AG10803 (cell line): ENCODE results near the gene SPN.
"Not testable (repeated sequence)": the region's sequence is repeated elsewhere in the genome, so short reads cannot be mapped to it uniquely, and the experiment has no call there.

Experiments
- DNase-seq: peaks from one replicate; pipeline ENCODE4 v3.0.0; 2010; ENCODE audit warnings: low read depth
- H3K4me3 ChIP-seq: 2 replicates; pipeline ENCODE4 v1.5.1; 2011; ENCODE audit warnings: mild to moderate bottlenecking, low read length, control low read depth
- TF ChIP-seq, protein P1 (sequence below): conservative IDR thresholded peaks from 2 replicates; pipeline ENCODE4 v1.5.1; 2011; ENCODE audit warnings: mild to moderate bottlenecking, low read length, control low read depth, inconsistent platforms

SPN gene

DNA sequence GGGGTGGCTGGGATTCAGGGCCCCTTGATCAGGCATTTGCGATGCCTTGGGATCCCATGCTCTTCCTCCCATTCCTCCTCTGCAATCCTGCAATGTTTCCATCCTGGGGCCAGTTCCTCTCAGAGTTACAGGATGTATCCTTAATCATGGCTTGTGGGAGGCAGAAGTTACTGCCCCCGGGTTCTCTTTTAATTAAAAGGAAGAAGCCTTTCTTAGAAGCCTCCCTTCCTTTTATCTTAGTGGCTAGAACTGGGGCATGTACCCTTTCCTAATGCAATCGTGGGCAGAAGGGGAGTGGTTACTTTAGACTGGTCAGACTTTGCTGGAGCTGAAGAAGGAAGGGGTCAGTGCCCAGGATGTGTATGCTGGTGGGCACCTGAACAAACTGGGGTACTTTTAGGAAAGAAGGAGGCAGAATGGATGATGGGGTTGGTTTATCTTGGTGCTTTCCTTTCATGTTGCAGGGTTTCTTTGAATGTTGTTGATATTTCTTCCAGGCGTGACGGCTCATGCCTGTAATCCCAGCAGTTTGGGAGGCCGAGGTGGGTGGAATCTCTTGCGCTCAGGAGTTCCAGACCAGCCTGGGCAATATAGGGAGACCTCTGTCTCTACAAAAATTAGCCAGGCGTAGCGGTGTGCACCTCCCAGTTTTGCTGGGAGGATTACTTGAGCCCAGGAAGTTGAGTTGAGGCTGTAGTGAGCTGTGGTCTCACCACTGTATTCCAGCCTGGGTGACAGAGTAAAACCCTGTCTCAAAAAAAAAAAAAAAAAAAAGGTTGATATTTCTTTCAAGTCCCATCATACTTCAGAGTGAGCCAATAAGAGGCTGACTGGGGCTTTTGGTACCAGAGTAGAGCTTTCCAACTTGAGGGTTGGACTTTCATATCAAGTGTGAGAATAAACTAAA, 13.2 kb upstream of the SPN start:
- no peak overlapping the region for H3K4me3 ChIP-seq
- TF ChIP-seq, protein P1, sequence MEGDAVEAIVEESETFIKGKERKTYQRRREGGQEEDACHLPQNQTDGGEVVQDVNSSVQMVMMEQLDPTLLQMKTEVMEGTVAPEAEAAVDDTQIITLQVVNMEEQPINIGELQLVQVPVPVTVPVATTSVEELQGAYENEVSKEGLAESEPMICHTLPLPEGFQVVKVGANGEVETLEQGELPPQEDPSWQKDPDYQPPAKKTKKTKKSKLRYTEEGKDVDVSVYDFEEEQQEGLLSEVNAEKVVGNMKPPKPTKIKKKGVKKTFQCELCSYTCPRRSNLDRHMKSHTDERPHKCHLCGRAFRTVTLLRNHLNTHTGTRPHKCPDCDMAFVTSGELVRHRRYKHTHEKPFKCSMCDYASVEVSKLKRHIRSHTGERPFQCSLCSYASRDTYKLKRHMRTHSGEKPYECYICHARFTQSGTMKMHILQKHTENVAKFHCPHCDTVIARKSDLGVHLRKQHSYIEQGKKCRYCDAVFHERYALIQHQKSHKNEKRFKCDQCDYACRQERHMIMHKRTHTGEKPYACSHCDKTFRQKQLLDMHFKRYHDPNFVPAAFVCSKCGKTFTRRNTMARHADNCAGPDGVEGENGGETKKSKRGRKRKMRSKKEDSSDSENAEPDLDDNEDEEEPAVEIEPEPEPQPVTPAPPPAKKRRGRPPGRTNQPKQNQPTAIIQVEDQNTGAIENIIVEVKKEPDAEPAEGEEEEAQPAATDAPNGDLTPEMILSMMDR = no peak
- no peak for DNase-seq

DNA sequence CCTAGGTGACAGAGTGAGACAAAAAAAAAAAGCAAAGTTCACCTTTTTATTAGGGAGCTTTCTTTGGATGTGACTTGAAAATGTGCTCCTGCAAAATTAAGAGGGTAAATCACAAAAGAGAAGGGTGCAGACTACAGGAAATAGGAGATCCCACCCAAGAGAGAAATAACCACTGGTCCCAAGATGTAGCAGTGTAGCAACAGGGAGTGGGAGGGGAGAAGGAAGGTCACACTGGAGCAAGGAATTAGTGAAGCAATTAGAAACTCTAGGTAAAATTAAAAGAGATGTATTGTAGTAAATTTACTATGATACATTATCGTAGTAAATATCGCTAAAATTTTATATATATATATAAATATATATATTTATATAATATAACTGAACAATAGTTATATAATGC, 12.3 kb upstream of the SPN start:
- TF ChIP-seq, protein P1 = no peak
- DNase-seq = no peak
- no peak overlapping the region for H3K4me3 ChIP-seq

DNA sequence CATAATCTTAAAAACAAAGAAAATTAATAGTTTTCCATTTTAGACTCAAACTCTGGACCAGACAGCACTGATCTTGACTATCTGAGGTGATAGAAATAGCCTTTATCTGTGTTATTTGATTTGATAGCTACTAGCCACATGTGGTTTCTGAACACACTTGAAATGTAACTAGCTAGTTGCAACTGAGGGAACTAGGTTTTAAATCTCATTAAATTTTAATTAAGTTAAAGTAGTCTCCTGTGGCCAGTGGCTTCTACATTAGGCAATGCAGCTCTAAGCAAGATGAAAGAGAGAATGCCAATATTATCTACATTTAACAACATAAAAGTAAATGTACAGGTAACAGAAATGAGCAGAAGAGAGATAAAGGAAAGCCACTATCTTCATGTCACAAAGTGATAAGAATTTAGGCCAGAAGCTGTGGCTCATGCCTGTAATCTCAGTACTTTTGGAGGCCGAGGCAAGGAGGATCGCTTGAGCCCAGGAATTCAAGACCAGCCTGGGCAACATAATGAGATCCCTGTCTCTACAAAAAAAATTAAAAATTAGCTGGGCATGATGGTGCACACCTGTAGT, 11.2 kb upstream of the SPN start:
- H3K4me3 ChIP-seq = no peak overlapping the region
- TF ChIP-seq, protein P1 = no peak
- DNase-seq = no peak

DNA sequence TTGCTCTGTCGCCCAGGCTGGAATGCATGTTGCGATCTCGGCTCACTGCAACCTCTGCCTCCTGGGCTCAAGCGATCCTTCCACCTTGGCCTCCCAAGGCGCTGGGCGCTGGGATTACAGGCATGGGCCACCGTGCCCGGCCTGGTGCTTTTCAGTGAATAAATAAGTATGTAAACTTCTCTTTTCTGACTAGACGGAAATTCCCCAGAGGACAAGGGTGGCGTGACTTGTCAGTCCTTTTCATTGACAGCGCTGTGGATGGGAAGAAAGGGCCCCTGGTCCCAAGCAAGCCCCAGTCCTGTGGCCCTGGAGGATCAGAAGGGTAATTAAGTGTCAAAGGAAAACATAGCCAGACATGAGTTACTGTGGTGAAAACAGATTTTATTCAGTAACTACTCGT, 9.6 kb upstream of the SPN start:
- DNase-seq = no peak
- TF ChIP-seq, protein P1 = no peak
- no peak overlapping the region for H3K4me3 ChIP-seq

DNA sequence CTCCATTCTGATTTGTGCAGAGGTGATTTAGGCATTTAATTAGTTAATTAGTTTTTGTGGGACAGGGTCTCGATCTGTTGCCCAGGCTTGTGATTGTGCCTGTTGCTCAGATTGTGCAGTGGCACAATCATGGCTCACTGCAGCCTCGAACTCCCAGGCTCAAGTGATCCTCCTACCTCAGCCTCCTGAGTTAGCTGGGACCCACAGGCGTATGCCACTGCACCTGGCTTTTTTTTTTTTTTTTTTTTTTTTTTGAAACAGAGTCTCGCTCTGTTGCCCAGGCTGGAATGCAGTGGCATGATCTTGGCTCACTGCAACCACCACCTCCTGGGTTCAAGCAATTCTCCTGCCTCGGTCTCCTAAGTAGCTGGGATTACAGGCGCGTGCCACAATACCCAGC, 9.2 kb upstream of the SPN start:
- H3K4me3 ChIP-seq, DNase-seq: not testable (repeated sequence)

DNA sequence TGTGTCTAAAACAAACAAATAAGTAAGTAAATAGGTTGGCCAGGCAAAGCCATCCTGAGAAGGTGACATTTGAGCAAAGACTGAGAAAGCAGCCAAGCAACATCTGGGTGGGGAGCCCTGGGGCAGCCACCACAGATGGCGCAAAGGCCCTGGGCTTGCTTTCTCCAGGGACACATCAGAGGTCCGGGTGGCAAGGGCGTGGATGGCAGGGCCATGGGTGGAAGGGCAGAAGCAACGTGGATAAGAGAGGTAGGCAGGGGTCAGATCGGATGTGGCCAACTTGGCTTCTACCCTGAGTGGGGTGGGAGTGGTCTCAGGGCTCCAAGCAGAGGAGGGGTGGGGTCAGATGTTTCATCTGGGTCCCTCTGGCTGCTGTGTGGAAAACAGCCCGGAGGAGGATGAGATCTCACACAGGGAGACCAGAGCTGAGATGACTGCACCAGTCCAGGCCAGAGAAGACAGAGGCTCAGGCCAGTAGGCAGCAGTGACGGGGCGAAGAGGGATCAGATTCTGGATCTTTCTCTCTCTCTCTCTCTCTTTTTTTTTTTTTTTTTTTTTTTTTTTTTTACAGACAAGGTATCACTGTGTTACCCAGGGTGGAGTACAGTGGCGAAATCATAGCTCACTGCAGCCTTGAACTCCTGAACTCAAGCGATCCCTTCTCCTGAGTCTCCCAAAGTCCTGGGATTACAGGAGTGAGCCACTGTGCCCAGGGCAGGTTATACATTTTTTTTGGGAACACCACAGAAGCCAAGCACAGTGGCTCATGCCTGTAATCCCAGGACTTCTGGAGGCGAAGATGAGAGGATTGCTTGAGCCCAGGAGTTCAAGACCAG, 6.1 kb upstream of the SPN start:
- TF ChIP-seq, protein P1 = no peak
- DNase-seq = no peak
- H3K4me3 ChIP-seq = no peak overlapping the region

DNA sequence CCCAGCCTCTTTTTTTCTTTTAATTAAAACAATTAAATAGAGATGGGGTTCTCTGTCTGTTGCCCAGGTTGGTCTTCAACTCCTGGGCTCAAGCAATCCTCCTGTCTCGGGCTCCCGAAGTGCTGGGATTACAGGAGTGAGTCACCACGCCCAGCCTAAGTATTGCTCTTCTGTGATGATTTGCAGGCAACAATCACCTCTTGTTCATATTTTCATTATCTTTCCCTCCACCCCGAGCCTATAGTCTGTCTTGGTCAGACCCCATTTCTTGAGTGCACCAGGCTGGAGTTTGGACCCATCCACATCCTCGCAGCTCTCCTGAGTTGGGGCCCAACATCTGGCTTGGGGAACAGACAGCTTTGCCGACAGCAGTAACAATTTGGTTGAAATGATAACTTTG, 4.3 kb upstream of the SPN start:
- TF ChIP-seq, protein P1 = no peak
- H3K4me3 ChIP-seq = no peak overlapping the region
- no peak for DNase-seq
